Activated naive CD8-positive, alpha-beta T cell treated with anti-CD3 and anti-CD28 coated beads for 36 hours (primary cell): ENCODE data around the gene CYP4F22. TPM values are rescaled to one million over a fixed set of nuclear protein-coding genes. Genes with fewer than 3 reads are reported as not detected.
"Not testable (repeated sequence)": the region's sequence is repeated elsewhere in the genome, so short reads cannot be mapped to it uniquely, and the experiment has no call there.

Experiments used
- DNase-seq: peaks from one replicate; pipeline ENCODE4 v3.0.0; 2021
- H3K27ac Mint-ChIP-seq: one replicate; pipeline ENCODE4 v1.8.0; 2022; ENCODE audit warnings: mild to moderate bottlenecking, moderate library complexity, mixed read lengths
- H3K27me3 Mint-ChIP-seq: one replicate; pipeline ENCODE4 v1.8.0; 2022; ENCODE audit warnings: mild to moderate bottlenecking, mixed read lengths
- H3K36me3 Mint-ChIP-seq: one replicate; pipeline ENCODE4 v1.8.0; 2021; ENCODE audit warnings: mild to moderate bottlenecking, mixed read lengths
- H3K4me1 Mint-ChIP-seq: one replicate; pipeline ENCODE4 v1.8.0; 2021; ENCODE audit warnings: mixed read lengths
- H3K4me3 Mint-ChIP-seq: one replicate; pipeline ENCODE4 v1.8.0; 2022; ENCODE audit warnings: mild to moderate bottlenecking, moderate library complexity, mixed read lengths
- H3K9me3 Mint-ChIP-seq: one replicate; pipeline ENCODE4 v1.8.0; 2022; ENCODE audit warnings: mixed read lengths
- total RNA-seq, 2 experiments: library from RNA; stranded (reverse); gene quantifications; one replicate each; pipeline ENCODE4 v1.2.3, GENCODE V29; 2021

The CYP4F22 gene
- total RNA-seq, 2 experiments from 2014 or later = 1.3 to 1.6 TPM

- H3K27ac Mint-ChIP-seq = no peak within 1 kb of the TSS
- DNase-seq = no peak
- H3K27me3 Mint-ChIP-seq = no peaks in the 10 kb centered on the region
- H3K4me1 Mint-ChIP-seq = peaks cover 34% of the 10 kb centered on the region
- no peaks in the 10 kb centered on the region for H3K36me3 Mint-ChIP-seq
- no peaks in the 10 kb centered on the region for H3K9me3 Mint-ChIP-seq
- H3K4me3 Mint-ChIP-seq = no peak within 1 kb of the TSS
These were observed 28.7 kb upstream of the CYP4F22 start, which contains the start of gene PGLYRP2 for GRCh38 chr19:15479391-15480345. Gene PGLYRP2 (minus strand): TSS chr19:15479501. CDS start chr19:15479371, 130 bp downstream.

- H3K36me3 Mint-ChIP-seq, H3K27ac Mint-ChIP-seq, H3K27me3 Mint-ChIP-seq, DNase-seq, H3K4me3 Mint-ChIP-seq, H3K9me3 Mint-ChIP-seq: not testable (repeated sequence)
- peaks cover 34% of the 10 kb centered on the region for H3K4me1 Mint-ChIP-seq
These were observed 27.3 kb upstream of the CYP4F22 start for GRCh38 chr19:15480996-15481395.

GRCh38 chr19:15485768-15486167, 22.6 kb upstream of the CYP4F22 start:
- peaks cover 14% of the 10 kb centered on the region for H3K4me1 Mint-ChIP-seq
- DNase-seq, H3K9me3 Mint-ChIP-seq, H3K4me3 Mint-ChIP-seq, H3K27me3 Mint-ChIP-seq, H3K27ac Mint-ChIP-seq, H3K36me3 Mint-ChIP-seq: not testable (repeated sequence)

GRCh38 chr19:15487038-15487437, 21.3 kb upstream of the CYP4F22 start:
- Mint-ChIP-seq H3K4me1 (peaks cover 14% of the 10 kb centered on the region), H3K4me3 (no peak overlapping the region), H3K36me3 (no peaks in the 10 kb centered on the region), H3K9me3 (peaks cover 3% of the 10 kb centered on the region), H3K27ac (no peak overlapping the region), H3K27me3 (no peaks in the 10 kb centered on the region)
- no peak for DNase-seq

GRCh38 chr19:15488489-15489226, 19.7 kb upstream of the CYP4F22 start:
- H3K4me1 Mint-ChIP-seq = peaks cover 6% of the 10 kb centered on the region
- H3K9me3 Mint-ChIP-seq = peaks cover 3% of the 10 kb centered on the region
- H3K4me3 Mint-ChIP-seq = no peak overlapping the region
- H3K27ac Mint-ChIP-seq = no peak overlapping the region
- no peak for DNase-seq
- H3K27me3 Mint-ChIP-seq = no peaks in the 10 kb centered on the region
- no peaks in the 10 kb centered on the region for H3K36me3 Mint-ChIP-seq

GRCh38 chr19:15495151-15495550, 13.2 kb upstream of the CYP4F22 start:
- Mint-ChIP-seq H3K36me3 (no peaks in the 10 kb centered on the region), H3K4me3 (no peak overlapping the region), H3K9me3 (no peaks in the 10 kb centered on the region)

GRCh38 chr19:15498156-15498858, 10.0 kb upstream of the CYP4F22 start:
- H3K4me1 Mint-ChIP-seq = peaks cover 6% of the 10 kb centered on the region
- H3K36me3 Mint-ChIP-seq = no peaks in the 10 kb centered on the region
- no peak overlapping the region for H3K27ac Mint-ChIP-seq
- no peak for DNase-seq
- no peak overlapping the region for H3K4me3 Mint-ChIP-seq
- no peaks in the 10 kb centered on the region for H3K27me3 Mint-ChIP-seq
- no peaks in the 10 kb centered on the region for H3K9me3 Mint-ChIP-seq

More at GRCh38 chr19:15495151-15495550, 13.2 kb upstream of the CYP4F22 start:
- Mint-ChIP-seq H3K27ac (peak overlapping the region; percentile 25), H3K27me3 (no peaks in the 10 kb centered on the region), H3K4me1 (peaks cover 6% of the 10 kb centered on the region)
- no peak for DNase-seq

- Mint-ChIP-seq H3K4me1 (peaks cover 6% of the 10 kb centered on the region), H3K4me3 (no peak overlapping the region), H3K27me3 (no peaks in the 10 kb centered on the region), H3K9me3 (no peaks in the 10 kb centered on the region), H3K27ac (no peak overlapping the region), H3K36me3 (no peaks in the 10 kb centered on the region)
- DNase-seq = no peak
These were observed 9.4 kb upstream of the CYP4F22 start for GRCh38 chr19:15498910-15499309.

- no peaks in the 10 kb centered on the region for H3K9me3 Mint-ChIP-seq
- H3K4me3 Mint-ChIP-seq = no peak overlapping the region
- DNase-seq = no peak
- H3K27ac Mint-ChIP-seq = no peak overlapping the region
- peaks cover 6% of the 10 kb centered on the region for H3K4me1 Mint-ChIP-seq
- H3K27me3 Mint-ChIP-seq = no peaks in the 10 kb centered on the region
- H3K36me3 Mint-ChIP-seq = no peaks in the 10 kb centered on the region
These were observed 6.7 kb upstream of the CYP4F22 start for GRCh38 chr19:15501596-15501995.

- Mint-ChIP-seq H3K27ac (no peak overlapping the region), H3K4me3 (no peak overlapping the region), H3K9me3 (no peaks in the 10 kb centered on the region), H3K27me3 (no peaks in the 10 kb centered on the region), H3K36me3 (no peaks in the 10 kb centered on the region), H3K4me1 (peaks cover 6% of the 10 kb centered on the region)
- DNase-seq = no peak
These were observed 6.1 kb upstream of the CYP4F22 start for GRCh38 chr19:15502264-15502663.

- Mint-ChIP-seq H3K36me3 (no peaks in the 10 kb centered on the region), H3K27ac (no peak overlapping the region), H3K9me3 (no peaks in the 10 kb centered on the region), H3K4me3 (no peak overlapping the region), H3K27me3 (peaks cover 20% of the 10 kb centered on the region), H3K4me1 (peaks cover 19% of the 10 kb centered on the region)
- DNase-seq = no peak
These were observed 2.2 kb upstream of the CYP4F22 start for GRCh38 chr19:15506074-15506571.

- no peaks in the 10 kb centered on the region for H3K9me3 Mint-ChIP-seq
- DNase-seq = no peak
- H3K4me1 Mint-ChIP-seq = peaks cover 21% of the 10 kb centered on the region
- H3K27ac Mint-ChIP-seq = no peak overlapping the region
- no peaks in the 10 kb centered on the region for H3K36me3 Mint-ChIP-seq
- H3K4me3 Mint-ChIP-seq = no peak overlapping the region
- peaks cover 20% of the 10 kb centered on the region for H3K27me3 Mint-ChIP-seq
These were observed 974 bp upstream of the CYP4F22 start for GRCh38 chr19:15507068-15508034.

GRCh38 chr19:15511671-15512424, 3.5 kb downstream of the CYP4F22 start:
- no peak overlapping the region for H3K4me3 Mint-ChIP-seq
- H3K9me3 Mint-ChIP-seq = peaks cover 8% of the 10 kb centered on the region
- H3K36me3 Mint-ChIP-seq = peaks cover 12% of the 10 kb centered on the region
- peaks cover 20% of the 10 kb centered on the region for H3K27me3 Mint-ChIP-seq
- no peak for DNase-seq
- H3K4me1 Mint-ChIP-seq = peaks cover 38% of the 10 kb centered on the region
- H3K27ac Mint-ChIP-seq = no peak overlapping the region
